Measurements from ENCODE around the gene SMIM12.

SMIM12 gene

DNA sequence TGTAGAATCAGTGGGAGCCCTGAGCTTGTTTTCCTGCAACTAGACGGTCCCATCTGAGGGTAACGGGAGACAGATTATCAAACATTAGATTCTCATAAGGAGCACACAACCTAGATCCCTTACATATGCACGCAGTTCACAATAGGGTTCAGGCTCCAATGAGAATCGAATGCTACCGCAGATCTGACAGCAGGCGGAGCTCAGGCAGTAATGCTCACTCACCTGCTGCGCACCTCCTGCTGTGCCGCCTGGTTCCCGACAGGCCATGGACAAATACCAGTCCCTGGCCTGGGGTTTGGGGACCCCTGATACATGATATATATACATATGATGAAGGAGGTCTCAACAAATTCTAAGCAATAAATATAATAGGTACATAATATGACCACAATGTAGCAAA is 19.7 kb upstream of the SMIM12 start:
- no peak for TF ChIP-seq ZNF70 (CRISPR knock-in tag; IDR thresholded peaks at IDR 0.05)
- TF ChIP-seq ZNF8 (CRISPR knock-in tag; IDR thresholded peaks at IDR 0.05) = no peak
- TF ChIP-seq, protein P1, sequence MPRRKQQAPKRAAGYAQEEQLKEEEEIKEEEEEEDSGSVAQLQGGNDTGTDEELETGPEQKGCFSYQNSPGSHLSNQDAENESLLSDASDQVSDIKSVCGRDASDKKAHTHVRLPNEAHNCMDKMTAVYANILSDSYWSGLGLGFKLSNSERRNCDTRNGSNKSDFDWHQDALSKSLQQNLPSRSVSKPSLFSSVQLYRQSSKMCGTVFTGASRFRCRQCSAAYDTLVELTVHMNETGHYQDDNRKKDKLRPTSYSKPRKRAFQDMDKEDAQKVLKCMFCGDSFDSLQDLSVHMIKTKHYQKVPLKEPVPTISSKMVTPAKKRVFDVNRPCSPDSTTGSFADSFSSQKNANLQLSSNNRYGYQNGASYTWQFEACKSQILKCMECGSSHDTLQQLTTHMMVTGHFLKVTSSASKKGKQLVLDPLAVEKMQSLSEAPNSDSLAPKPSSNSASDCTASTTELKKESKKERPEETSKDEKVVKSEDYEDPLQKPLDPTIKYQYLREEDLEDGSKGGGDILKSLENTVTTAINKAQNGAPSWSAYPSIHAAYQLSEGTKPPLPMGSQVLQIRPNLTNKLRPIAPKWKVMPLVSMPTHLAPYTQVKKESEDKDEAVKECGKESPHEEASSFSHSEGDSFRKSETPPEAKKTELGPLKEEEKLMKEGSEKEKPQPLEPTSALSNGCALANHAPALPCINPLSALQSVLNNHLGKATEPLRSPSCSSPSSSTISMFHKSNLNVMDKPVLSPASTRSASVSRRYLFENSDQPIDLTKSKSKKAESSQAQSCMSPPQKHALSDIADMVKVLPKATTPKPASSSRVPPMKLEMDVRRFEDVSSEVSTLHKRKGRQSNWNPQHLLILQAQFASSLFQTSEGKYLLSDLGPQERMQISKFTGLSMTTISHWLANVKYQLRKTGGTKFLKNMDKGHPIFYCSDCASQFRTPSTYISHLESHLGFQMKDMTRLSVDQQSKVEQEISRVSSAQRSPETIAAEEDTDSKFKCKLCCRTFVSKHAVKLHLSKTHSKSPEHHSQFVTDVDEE (CRISPR knock-in tag; IDR thresholded peaks at IDR 0.05) = no peak
- TF ChIP-seq ZFP30 (CRISPR knock-in tag; IDR thresholded peaks at IDR 0.05) = no peak
- no peak for TF ChIP-seq ZNF565 (CRISPR knock-in tag; conservative IDR thresholded peaks at IDR 0.05; ENCODE audit: low read depth)
- no peak for TF ChIP-seq TOX (CRISPR knock-in tag; IDR thresholded peaks at IDR 0.05; ENCODE audit: borderline replicate concordance)
- TF ChIP-seq, protein P2, sequence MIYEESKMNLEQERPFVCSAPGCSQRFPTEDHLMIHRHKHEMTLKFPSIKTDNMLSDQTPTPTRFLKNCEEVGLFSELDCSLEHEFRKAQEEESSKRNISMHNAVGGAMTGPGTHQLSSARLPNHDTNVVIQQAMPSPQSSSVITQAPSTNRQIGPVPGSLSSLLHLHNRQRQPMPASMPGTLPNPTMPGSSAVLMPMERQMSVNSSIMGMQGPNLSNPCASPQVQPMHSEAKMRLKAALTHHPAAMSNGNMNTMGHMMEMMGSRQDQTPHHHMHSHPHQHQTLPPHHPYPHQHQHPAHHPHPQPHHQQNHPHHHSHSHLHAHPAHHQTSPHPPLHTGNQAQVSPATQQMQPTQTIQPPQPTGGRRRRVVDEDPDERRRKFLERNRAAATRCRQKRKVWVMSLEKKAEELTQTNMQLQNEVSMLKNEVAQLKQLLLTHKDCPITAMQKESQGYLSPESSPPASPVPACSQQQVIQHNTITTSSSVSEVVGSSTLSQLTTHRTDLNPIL (CRISPR knock-in tag; IDR thresholded peaks at IDR 0.05; ENCODE audit: low read depth) = no peak
- TF ChIP-seq CSDC2 (CRISPR knock-in tag; IDR thresholded peaks at IDR 0.05) = no peak
- no peak for TF ChIP-seq SNAI2 (CRISPR knock-in tag; IDR thresholded peaks at IDR 0.05)
- TF ChIP-seq, protein P3, sequence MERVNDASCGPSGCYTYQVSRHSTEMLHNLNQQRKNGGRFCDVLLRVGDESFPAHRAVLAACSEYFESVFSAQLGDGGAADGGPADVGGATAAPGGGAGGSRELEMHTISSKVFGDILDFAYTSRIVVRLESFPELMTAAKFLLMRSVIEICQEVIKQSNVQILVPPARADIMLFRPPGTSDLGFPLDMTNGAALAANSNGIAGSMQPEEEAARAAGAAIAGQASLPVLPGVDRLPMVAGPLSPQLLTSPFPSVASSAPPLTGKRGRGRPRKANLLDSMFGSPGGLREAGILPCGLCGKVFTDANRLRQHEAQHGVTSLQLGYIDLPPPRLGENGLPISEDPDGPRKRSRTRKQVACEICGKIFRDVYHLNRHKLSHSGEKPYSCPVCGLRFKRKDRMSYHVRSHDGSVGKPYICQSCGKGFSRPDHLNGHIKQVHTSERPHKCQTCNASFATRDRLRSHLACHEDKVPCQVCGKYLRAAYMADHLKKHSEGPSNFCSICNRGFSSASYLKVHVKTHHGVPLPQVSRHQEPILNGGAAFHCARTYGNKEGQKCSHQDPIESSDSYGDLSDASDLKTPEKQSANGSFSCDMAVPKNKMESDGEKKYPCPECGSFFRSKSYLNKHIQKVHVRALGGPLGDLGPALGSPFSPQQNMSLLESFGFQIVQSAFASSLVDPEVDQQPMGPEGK (CRISPR knock-in tag; IDR thresholded peaks at IDR 0.05; ENCODE audit: borderline replicate concordance) = no peak
- no peak for TF ChIP-seq RARB (CRISPR knock-in tag; IDR thresholded peaks at IDR 0.05)
- no peak for TF ChIP-seq ESRRG (CRISPR knock-in tag; IDR thresholded peaks at IDR 0.05)
- TF ChIP-seq, protein P4, sequence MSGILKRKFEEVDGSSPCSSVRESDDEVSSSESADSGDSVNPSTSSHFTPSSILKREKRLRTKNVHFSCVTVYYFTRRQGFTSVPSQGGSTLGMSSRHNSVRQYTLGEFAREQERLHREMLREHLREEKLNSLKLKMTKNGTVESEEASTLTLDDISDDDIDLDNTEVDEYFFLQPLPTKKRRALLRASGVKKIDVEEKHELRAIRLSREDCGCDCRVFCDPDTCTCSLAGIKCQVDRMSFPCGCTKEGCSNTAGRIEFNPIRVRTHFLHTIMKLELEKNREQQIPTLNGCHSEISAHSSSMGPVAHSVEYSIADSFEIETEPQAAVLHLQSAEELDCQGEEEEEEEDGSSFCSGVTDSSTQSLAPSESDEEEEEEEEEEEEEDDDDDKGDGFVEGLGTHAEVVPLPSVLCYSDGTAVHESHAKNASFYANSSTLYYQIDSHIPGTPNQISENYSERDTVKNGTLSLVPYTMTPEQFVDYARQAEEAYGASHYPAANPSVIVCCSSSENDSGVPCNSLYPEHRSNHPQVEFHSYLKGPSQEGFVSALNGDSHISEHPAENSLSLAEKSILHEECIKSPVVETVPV (CRISPR knock-in tag; IDR thresholded peaks at IDR 0.05) = no peak
- TF ChIP-seq ZC3H10 (CRISPR knock-in tag; IDR thresholded peaks at IDR 0.05) = no peak
- TF ChIP-seq TCF4 (CRISPR knock-in tag; IDR thresholded peaks at IDR 0.05; ENCODE audit: borderline replicate concordance) = no peak
- ATAC-seq = no peak

DNA sequence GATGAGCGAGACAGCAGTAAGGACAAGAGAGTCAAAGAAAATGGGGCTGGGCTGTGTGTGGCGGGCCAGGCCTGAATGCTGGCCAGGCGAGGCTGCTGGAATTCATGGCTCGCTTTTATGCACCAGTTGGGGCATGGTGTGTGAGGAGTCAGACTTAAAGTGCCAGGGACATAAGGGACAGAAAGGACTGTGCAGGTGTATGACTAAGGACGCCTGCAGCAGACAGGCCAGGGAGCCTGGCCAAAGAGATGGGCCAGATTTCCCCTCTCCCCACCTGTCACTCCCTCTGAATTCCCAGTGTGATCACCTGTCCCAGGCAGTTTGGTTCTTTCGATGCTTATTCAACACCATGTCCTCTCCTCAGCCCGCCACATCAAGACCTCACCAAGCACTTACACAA is 16.9 kb upstream of the SMIM12 start:
- no peak for ATAC-seq
- TF ChIP-seq ZNF565 (CRISPR knock-in tag; conservative IDR thresholded peaks at IDR 0.05; ENCODE audit: low read depth) (no peak), BACH2 (CRISPR knock-in tag; IDR thresholded peaks at IDR 0.05; ENCODE audit: borderline replicate concordance) (no peak), GLIS3 (CRISPR knock-in tag; IDR thresholded peaks at IDR 0.05) (no peak), ARNTL (CRISPR knock-in tag; IDR thresholded peaks at IDR 0.05; ENCODE audit: borderline replicate concordance, low read depth) (no peak), ZC3H10 (CRISPR knock-in tag; IDR thresholded peaks at IDR 0.05) (no peak), TOX (CRISPR knock-in tag; IDR thresholded peaks at IDR 0.05; ENCODE audit: borderline replicate concordance) (no peak), ZFP3 (CRISPR knock-in tag; IDR thresholded peaks at IDR 0.05) (no peak), TCF4 (CRISPR knock-in tag; IDR thresholded peaks at IDR 0.05; ENCODE audit: borderline replicate concordance) (no peak), ZNF70 (CRISPR knock-in tag; IDR thresholded peaks at IDR 0.05) (no peak), ESRRG (CRISPR knock-in tag; IDR thresholded peaks at IDR 0.05) (no peak), SNAI2 (CRISPR knock-in tag; IDR thresholded peaks at IDR 0.05) (no peak), ZFP30 (CRISPR knock-in tag; IDR thresholded peaks at IDR 0.05) (no peak), RARB (CRISPR knock-in tag; IDR thresholded peaks at IDR 0.05) (no peak), PPARA (CRISPR knock-in tag; IDR thresholded peaks at IDR 0.05; ENCODE audit: borderline replicate concordance) (no peak)
- TF ChIP-seq, protein P2 (CRISPR knock-in tag; IDR thresholded peaks at IDR 0.05; ENCODE audit: low read depth) = no peak
- TF ChIP-seq, protein P1 (CRISPR knock-in tag; IDR thresholded peaks at IDR 0.05) = no peak
- TF ChIP-seq, protein P4 (CRISPR knock-in tag; IDR thresholded peaks at IDR 0.05) = no peak
- TF ChIP-seq, protein P5, sequence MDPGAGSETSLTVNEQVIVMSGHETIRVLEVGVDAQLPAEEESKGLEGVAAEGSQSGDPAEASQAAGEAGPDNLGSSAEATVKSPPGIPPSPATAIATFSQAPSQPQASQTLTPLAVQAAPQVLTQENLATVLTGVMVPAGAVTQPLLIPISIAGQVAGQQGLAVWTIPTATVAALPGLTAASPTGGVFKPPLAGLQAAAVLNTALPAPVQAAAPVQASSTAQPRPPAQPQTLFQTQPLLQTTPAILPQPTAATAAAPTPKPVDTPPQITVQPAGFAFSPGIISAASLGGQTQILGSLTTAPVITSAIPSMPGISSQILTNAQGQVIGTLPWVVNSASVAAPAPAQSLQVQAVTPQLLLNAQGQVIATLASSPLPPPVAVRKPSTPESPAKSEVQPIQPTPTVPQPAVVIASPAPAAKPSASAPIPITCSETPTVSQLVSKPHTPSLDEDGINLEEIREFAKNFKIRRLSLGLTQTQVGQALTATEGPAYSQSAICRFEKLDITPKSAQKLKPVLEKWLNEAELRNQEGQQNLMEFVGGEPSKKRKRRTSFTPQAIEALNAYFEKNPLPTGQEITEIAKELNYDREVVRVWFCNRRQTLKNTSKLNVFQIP (CRISPR knock-in tag; IDR thresholded peaks at IDR 0.05; ENCODE audit: borderline replicate concordance, low read depth) = no peak
